Testis (tissue), 2 donors: ENCODE measurements around the gene MFSD2B.

ENCODE experiments used
- POLR2A ChIP-seq: fragments of 450-650 bp; IDR thresholded peaks from one replicate; pipeline ENCODE4 v1.6.1; 2017; ENCODE audit warnings: antibody characterized with exemption, mild to moderate bottlenecking, moderate library complexity
- TF ChIP-seq, protein P1 (sequence below), 3 experiments: fragments of 450-650 bp in 2 of 3; fragments of 200-600 bp in 1 of 3; sonication (generic) in 1 of 3; IDR thresholded peaks; one replicate each; pipeline ENCODE4 v1.5.1; 2016 to 2019; ENCODE audit warnings: antibody characterized with exemption in 3 of 3, mild to moderate bottlenecking in 2 of 3, moderate library complexity in 1 of 3

- TF ChIP-seq, protein P1, sequence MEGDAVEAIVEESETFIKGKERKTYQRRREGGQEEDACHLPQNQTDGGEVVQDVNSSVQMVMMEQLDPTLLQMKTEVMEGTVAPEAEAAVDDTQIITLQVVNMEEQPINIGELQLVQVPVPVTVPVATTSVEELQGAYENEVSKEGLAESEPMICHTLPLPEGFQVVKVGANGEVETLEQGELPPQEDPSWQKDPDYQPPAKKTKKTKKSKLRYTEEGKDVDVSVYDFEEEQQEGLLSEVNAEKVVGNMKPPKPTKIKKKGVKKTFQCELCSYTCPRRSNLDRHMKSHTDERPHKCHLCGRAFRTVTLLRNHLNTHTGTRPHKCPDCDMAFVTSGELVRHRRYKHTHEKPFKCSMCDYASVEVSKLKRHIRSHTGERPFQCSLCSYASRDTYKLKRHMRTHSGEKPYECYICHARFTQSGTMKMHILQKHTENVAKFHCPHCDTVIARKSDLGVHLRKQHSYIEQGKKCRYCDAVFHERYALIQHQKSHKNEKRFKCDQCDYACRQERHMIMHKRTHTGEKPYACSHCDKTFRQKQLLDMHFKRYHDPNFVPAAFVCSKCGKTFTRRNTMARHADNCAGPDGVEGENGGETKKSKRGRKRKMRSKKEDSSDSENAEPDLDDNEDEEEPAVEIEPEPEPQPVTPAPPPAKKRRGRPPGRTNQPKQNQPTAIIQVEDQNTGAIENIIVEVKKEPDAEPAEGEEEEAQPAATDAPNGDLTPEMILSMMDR (IDR thresholded peaks at IDR 0.05), result no peak
- no peak for TF ChIP-seq POLR2A
Measured at GRCh38 chr2:24058564-24059271, 48.8 kb downstream of the MFSD2B start.
